HEK293 (cell line): ENCODE data around the gene BIN2.

ENCODE experiments used
- CTCF ChIA-PET: fragments of 350-600 bp; formaldehyde crosslinking; extraction: SDS; loops from one replicate; lab custom pipeline; 2021; ENCODE audit warnings: antibody characterized with exemption; lab: Yijun Ruan, JAX
- POLR2A ChIA-PET: fragments of 300-600 bp; formaldehyde crosslinking; extraction: SDS; loops from one replicate; lab custom pipeline; 2020; ENCODE audit warnings: antibody characterized with exemption, inconsistent platforms; lab: Yijun Ruan, JAX
- H3K27ac ChIP-seq: fragments of 200-500 bp; sonication (Bioruptor generic); 2 replicates; pipeline ENCODE4 v1.5.1; 2014; ENCODE audit warnings: low read depth, low read length, control low read depth, inconsistent platforms; ENCODE audit errors: extremely low read depth
- H3K36me3 ChIP-seq, 2 experiments: fragments of 200-500 bp in 1 of 2; sonication (Bioruptor generic) in 1 of 2; 1 replicate in 1 of 2; 2 replicates in 1 of 2; pipeline ENCODE4 v1.5.1; 2014 to 2017; ENCODE audit warnings: inconsistent platforms in 2 of 2, low read length in 2 of 2; ENCODE audit not compliant: control insufficient read depth in 2 of 2, insufficient read depth in 1 of 2
- H3K4me1 ChIP-seq: fragments of 200-500 bp; sonication (Bioruptor generic); 2 replicates; pipeline ENCODE4 v1.5.1; 2014; ENCODE audit warnings: mild to moderate bottlenecking, low read length, inconsistent platforms; ENCODE audit not compliant: control insufficient read depth, insufficient read depth
- H3K4me3 ChIP-seq: 2 replicates; pipeline ENCODE4 v1.5.1; 2011; ENCODE audit warnings: low read depth, mild to moderate bottlenecking, control low read depth, low read length, moderate library complexity
- H3K9me3 ChIP-seq: fragments of 200-500 bp; sonication (Bioruptor generic); 2 replicates; pipeline ENCODE4 v1.5.1; 2014; ENCODE audit warnings: low read depth, low read length, inconsistent platforms; ENCODE audit not compliant: control insufficient read depth, insufficient read depth
- FEZF1 ChIP-seq: fragments of 450-650 bp; formaldehyde crosslinking; IDR thresholded peaks from 2 replicates; pipeline ENCODE4 v1.5.1; 2016; ENCODE audit warnings: missing biosample characterization, missing genetic modification characterization
- GLI2 ChIP-seq: fragments of 450-650 bp; formaldehyde crosslinking; IDR thresholded peaks from 2 replicates; pipeline ENCODE4; 2017; ENCODE audit warnings: missing biosample characterization, missing genetic modification characterization, low read depth, borderline replicate concordance
- GLI4 ChIP-seq: fragments of 450-650 bp; formaldehyde crosslinking; IDR thresholded peaks from 2 replicates; pipeline ENCODE4 v1.5.1; 2016; ENCODE audit warnings: missing biosample characterization, missing genetic modification characterization
- HIC1 ChIP-seq: fragments of 450-650 bp; formaldehyde crosslinking; IDR thresholded peaks from 2 replicates; pipeline ENCODE4 v1.5.1; 2016; ENCODE audit warnings: missing biosample characterization, missing genetic modification characterization
- RBAK ChIP-seq: fragments of 450-650 bp; formaldehyde crosslinking; IDR thresholded peaks from 2 replicates; pipeline ENCODE4 v1.5.1; 2016; ENCODE audit warnings: missing biosample characterization, missing genetic modification characterization
- SP7 ChIP-seq: fragments of 450-650 bp; formaldehyde crosslinking; IDR thresholded peaks from 2 replicates; pipeline ENCODE4 v1.5.1; 2016; ENCODE audit warnings: missing biosample characterization, missing genetic modification characterization
- YY2 ChIP-seq: fragments of 450-650 bp; formaldehyde crosslinking; IDR thresholded peaks from 2 replicates; pipeline ENCODE4 v1.5.1; 2016; ENCODE audit warnings: missing biosample characterization, missing genetic modification characterization
- ZBTB6 ChIP-seq: fragments of 450-650 bp; formaldehyde crosslinking; IDR thresholded peaks from 2 replicates; pipeline ENCODE4 v1.5.1; 2017; ENCODE audit warnings: missing biosample characterization, missing genetic modification characterization
- ZFHX2 ChIP-seq: fragments of 450-650 bp; formaldehyde crosslinking; conservative IDR thresholded peaks from 2 replicates; pipeline ENCODE4 v1.5.1; 2016; ENCODE audit warnings: missing biosample characterization, missing genetic modification characterization
- ZFP3 ChIP-seq: fragments of 450-650 bp; formaldehyde crosslinking; IDR thresholded peaks from 2 replicates; pipeline ENCODE4 v1.5.1; 2016; ENCODE audit warnings: low read depth, missing biosample characterization, missing genetic modification characterization
- ZFP69B ChIP-seq: fragments of 450-650 bp; formaldehyde crosslinking; IDR thresholded peaks from 2 replicates; pipeline ENCODE4 v1.5.1; 2016; ENCODE audit warnings: missing biosample characterization, missing genetic modification characterization
- ZNF10 ChIP-seq: fragments of 450-650 bp; formaldehyde crosslinking; IDR thresholded peaks from 2 replicates; pipeline ENCODE4 v1.5.1; 2017; ENCODE audit warnings: missing biosample characterization, missing genetic modification characterization
- ZNF121 ChIP-seq: fragments of 450-650 bp; formaldehyde crosslinking; IDR thresholded peaks from 2 replicates; pipeline ENCODE4 v1.5.1; 2016; ENCODE audit warnings: missing biosample characterization, missing genetic modification characterization
- ZNF266 ChIP-seq: fragments of 450-650 bp; formaldehyde crosslinking; IDR thresholded peaks from 2 replicates; pipeline ENCODE4 v1.5.1; 2016; ENCODE audit warnings: missing biosample characterization, missing genetic modification characterization, low read depth
- ZNF324 ChIP-seq: fragments of 450-650 bp; formaldehyde crosslinking; IDR thresholded peaks from 2 replicates; pipeline ENCODE4 v1.5.1; 2016; ENCODE audit warnings: missing biosample characterization, missing genetic modification characterization
- ZNF335 ChIP-seq: fragments of 450-650 bp; formaldehyde crosslinking; conservative IDR thresholded peaks from 2 replicates; pipeline ENCODE4 v1.5.1; 2016; ENCODE audit warnings: missing biosample characterization, missing genetic modification characterization
- ZNF350 ChIP-seq: fragments of 450-650 bp; formaldehyde crosslinking; IDR thresholded peaks from 2 replicates; pipeline ENCODE4 v1.5.0; 2017; ENCODE audit warnings: missing biosample characterization, mild to moderate bottlenecking, missing genetic modification characterization
- ZNF600 ChIP-seq: fragments of 450-650 bp; formaldehyde crosslinking; IDR thresholded peaks from 2 replicates; pipeline ENCODE4 v1.5.1; 2016; ENCODE audit warnings: missing biosample characterization, missing genetic modification characterization
- ZNF624 ChIP-seq: fragments of 450-650 bp; formaldehyde crosslinking; IDR thresholded peaks from 2 replicates; pipeline ENCODE4 v1.5.1; 2017; ENCODE audit warnings: missing biosample characterization, missing genetic modification characterization
- ZNF677 ChIP-seq: fragments of 450-650 bp; IDR thresholded peaks from 2 replicates; pipeline ENCODE4 v1.5.0; 2018; ENCODE audit warnings: missing biosample characterization, mild to moderate bottlenecking, missing genetic modification characterization, moderate library complexity
- ZNF791 ChIP-seq: fragments of 450-650 bp; formaldehyde crosslinking; IDR thresholded peaks from 2 replicates; pipeline ENCODE4 v1.5.1; 2016; ENCODE audit warnings: missing biosample characterization, missing genetic modification characterization
- TF ChIP-seq, protein P1 (sequence below): fragments of 450-650 bp; formaldehyde crosslinking; IDR thresholded peaks from 2 replicates; pipeline ENCODE4 v1.5.1; 2016; ENCODE audit warnings: missing biosample characterization, missing genetic modification characterization
- TF ChIP-seq, protein P2 (sequence below): fragments of 450-650 bp; formaldehyde crosslinking; conservative IDR thresholded peaks from 2 replicates; pipeline ENCODE4 v1.5.1; 2016; ENCODE audit warnings: low read depth, missing biosample characterization, missing genetic modification characterization
- TF ChIP-seq, protein P3 (sequence below): fragments of 450-650 bp; formaldehyde crosslinking; IDR thresholded peaks from 2 replicates; pipeline ENCODE4; 2016; ENCODE audit warnings: missing biosample characterization, missing genetic modification characterization

Gene BIN2

GRCh38 chr12:51368640-51369517, 44.9 kb upstream of the BIN2 start:
- Histone ChIP-seq H3K36me3 (peaks cover 0 to 8% of the 10 kb centered on the region in 2 experiments; a peak in 1 of 3 replicates), H3K4me1 (peaks cover 6% of the 10 kb centered on the region), H3K4me3 (no peak overlapping the region), H3K9me3 (no peaks in the 10 kb centered on the region), H3K27ac (no peak overlapping the region)
- POLR2A ChIA-PET, result no interaction called here
- no peak for TF ChIP-seq ZNF335 (tag by site-specific recombination)
- TF ChIP-seq HIC1 (tag by site-specific recombination), result no peak
- TF ChIP-seq ZNF324 (tag by site-specific recombination), result no peak
- no peak for TF ChIP-seq ZNF600 (tag by site-specific recombination)
- no peak for TF ChIP-seq ZNF10 (tag by site-specific recombination)
- TF ChIP-seq ZNF677 (tag by site-specific recombination), result no peak
- TF ChIP-seq ZFHX2 (tag by site-specific recombination), result no peak
- CTCF ChIA-PET, result interaction anchor here (0.7 kb wide), 1 partner anchor 18 kb away, joined by 4 read pairs; no protein-coding TSS in a partner anchor

- CTCF ChIA-PET, result no interaction called here
- Histone ChIP-seq H3K9me3 (no peaks in the 10 kb centered on the region), H3K4me1 (no peaks in the 10 kb centered on the region), H3K4me3 (no peak overlapping the region), H3K36me3 (peaks cover 0 to 10% of the 10 kb centered on the region in 2 experiments; a peak in 1 of 3 replicates), H3K27ac (no peak overlapping the region)
- POLR2A ChIA-PET, result no interaction called here
- TF ChIP-seq SP7 (tag by site-specific recombination), result no peak
- no peak for TF ChIP-seq RBAK (tag by site-specific recombination)
- no peak for TF ChIP-seq ZFP3
- TF ChIP-seq, protein P1, sequence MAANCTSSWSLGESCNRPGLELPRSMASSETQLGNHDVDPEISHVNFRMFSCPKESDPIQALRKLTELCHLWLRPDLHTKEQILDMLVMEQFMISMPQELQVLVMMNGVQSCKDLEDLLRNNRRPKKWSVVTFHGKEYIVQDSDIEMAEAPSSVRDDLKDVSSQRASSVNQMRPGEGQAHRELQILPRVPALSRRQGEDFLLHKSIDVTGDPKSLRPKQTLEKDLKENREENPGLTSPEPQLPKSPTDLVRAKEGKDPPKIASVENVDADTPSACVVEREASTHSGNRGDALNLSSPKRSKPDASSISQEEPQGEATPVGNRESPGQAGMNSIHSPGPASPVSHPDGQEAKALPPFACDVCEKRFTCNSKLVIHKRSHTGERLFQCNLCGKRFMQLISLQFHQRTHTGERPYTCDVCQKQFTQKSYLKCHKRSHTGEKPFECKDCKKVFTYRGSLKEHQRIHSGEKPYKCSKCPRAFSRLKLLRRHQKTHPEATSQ (tag by site-specific recombination), result no peak
- no peak for TF ChIP-seq ZNF677 (tag by site-specific recombination)
- no peak for TF ChIP-seq ZNF350 (tag by site-specific recombination)
- no peak for TF ChIP-seq ZNF791 (tag by site-specific recombination)
- no peak for TF ChIP-seq ZFP69B (tag by site-specific recombination)
- TF ChIP-seq ZNF121, result no peak
- no peak for TF ChIP-seq ZNF266 (tag by site-specific recombination)
- TF ChIP-seq GLI4 (tag by site-specific recombination), result no peak
- TF ChIP-seq, protein P2, sequence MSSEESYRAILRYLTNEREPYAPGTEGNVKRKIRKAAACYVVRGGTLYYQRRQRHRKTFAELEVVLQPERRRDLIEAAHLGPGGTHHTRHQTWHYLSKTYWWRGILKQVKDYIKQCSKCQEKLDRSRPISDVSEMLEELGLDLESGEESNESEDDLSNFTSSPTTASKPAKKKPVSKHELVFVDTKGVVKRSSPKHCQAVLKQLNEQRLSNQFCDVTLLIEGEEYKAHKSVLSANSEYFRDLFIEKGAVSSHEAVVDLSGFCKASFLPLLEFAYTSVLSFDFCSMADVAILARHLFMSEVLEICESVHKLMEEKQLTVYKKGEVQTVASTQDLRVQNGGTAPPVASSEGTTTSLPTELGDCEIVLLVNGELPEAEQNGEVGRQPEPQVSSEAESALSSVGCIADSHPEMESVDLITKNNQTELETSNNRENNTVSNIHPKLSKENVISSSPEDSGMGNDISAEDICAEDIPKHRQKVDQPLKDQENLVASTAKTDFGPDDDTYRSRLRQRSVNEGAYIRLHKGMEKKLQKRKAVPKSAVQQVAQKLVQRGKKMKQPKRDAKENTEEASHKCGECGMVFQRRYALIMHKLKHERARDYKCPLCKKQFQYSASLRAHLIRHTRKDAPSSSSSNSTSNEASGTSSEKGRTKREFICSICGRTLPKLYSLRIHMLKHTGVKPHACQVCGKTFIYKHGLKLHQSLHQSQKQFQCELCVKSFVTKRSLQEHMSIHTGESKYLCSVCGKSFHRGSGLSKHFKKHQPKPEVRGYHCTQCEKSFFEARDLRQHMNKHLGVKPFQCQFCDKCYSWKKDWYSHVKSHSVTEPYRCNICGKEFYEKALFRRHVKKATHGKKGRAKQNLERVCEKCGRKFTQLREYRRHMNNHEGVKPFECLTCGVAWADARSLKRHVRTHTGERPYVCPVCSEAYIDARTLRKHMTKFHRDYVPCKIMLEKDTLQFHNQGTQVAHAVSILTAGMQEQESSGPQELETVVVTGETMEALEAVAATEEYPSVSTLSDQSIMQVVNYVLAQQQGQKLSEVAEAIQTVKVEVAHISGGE (tag by site-specific recombination), result no peak
- TF ChIP-seq, protein P3, sequence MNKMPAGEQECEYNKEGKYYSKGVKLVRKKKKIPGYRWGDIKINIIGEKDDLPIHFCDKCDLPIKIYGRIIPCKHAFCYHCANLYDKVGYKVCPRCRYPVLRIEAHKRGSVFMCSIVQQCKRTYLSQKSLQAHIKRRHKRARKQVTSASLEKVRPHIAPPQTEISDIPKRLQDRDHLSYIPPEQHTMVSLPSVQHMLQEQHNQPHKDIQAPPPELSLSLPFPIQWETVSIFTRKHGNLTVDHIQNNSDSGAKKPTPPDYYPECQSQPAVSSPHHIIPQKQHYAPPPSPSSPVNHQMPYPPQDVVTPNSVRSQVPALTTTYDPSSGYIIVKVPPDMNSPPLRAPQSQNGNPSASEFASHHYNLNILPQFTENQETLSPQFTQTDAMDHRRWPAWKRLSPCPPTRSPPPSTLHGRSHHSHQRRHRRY (tag by site-specific recombination), result no peak
- TF ChIP-seq ZBTB6 (tag by site-specific recombination), result no peak
- no peak for TF ChIP-seq YY2 (tag by site-specific recombination)
- TF ChIP-seq GLI2 (tag by site-specific recombination), result no peak
- TF ChIP-seq ZNF624 (tag by site-specific recombination), result no peak
- TF ChIP-seq FEZF1 (tag by site-specific recombination), result no peak
Observed at GRCh38 chr12:51365276-51365675, 41.3 kb upstream of the BIN2 start.
